CD14-positive monocyte (primary cell): ENCODE measurements around the gene KAZN. TPM values are rescaled to one million over a fixed set of nuclear protein-coding genes. Genes with fewer than 3 reads are reported as not detected.

ENCODE experiments used
- DNase-seq, 3 donors: peaks; one replicate each; pipeline ENCODE4 v3.0.0-alpha.2; 2011 to 2022
- H2AFZ ChIP-seq: 2 replicates; pipeline ENCODE4 v1.6.0; 2012; ENCODE audit warnings: mild to moderate bottlenecking, low read depth, low read length, inconsistent platforms; ENCODE audit not compliant: insufficient read depth, poor library complexity, severe bottlenecking
- H3K27ac ChIP-seq, 2 donors: 1 replicate in 1 of 2; 2 replicates in 1 of 2; pipeline ENCODE4 v1.5.1; 2012 to 2013; ENCODE audit warnings: low read length in 2 of 2, control low read depth in 1 of 2, inconsistent platforms in 1 of 2, low read depth in 1 of 2, mild to moderate bottlenecking in 1 of 2
- H3K27me3 ChIP-seq, 2 donors: one replicate each; pipeline versions ENCODE4 v1.6.0 to v1.6.1; 2011 to 2013; ENCODE audit warnings: low read length in 2 of 2; ENCODE audit not compliant: control insufficient read depth in 2 of 2, insufficient read depth in 2 of 2
- H3K36me3 ChIP-seq, 2 donors: replicated peaks in 1 of 2; 1 replicate in 1 of 2; 2 replicates in 1 of 2; pipeline versions ENCODE4 v1.5.1 to v1.6.1; 2012 to 2013; ENCODE audit warnings: low read length in 2 of 2, control low read depth in 1 of 2, inconsistent platforms in 1 of 2, mild to moderate bottlenecking in 1 of 2; ENCODE audit not compliant: insufficient read depth in 2 of 2, control insufficient read depth in 1 of 2
- H3K4me1 ChIP-seq, 2 donors: 1 replicate in 1 of 2; 2 replicates in 1 of 2; pipeline versions ENCODE4 v1.5.1 to v1.6.1; 2012 to 2013; ENCODE audit warnings: low read length in 2 of 2, control low read depth in 1 of 2, inconsistent platforms in 1 of 2, mild to moderate bottlenecking in 1 of 2, moderate library complexity in 1 of 2; ENCODE audit not compliant: insufficient read depth in 2 of 2, control insufficient read depth in 1 of 2
- H3K4me2 ChIP-seq: replicated peaks from 2 replicates; pipeline ENCODE3; 2012; ENCODE audit warnings: low read length, moderate library complexity, mild to moderate bottlenecking; ENCODE audit not compliant: poor library complexity, severe bottlenecking; ENCODE audit errors: extremely low read depth
- H3K4me3 ChIP-seq, 3 experiments: fragments of 200-600 bp in 1 of 3; sonication (generic) in 1 of 3; replicated peaks in 1 of 3; 1 replicate in 2 of 3; 2 replicates in 1 of 3; pipeline ENCODE4 v1.5.1; 2011 to 2013; ENCODE audit warnings: low read length in 3 of 3, mild to moderate bottlenecking in 3 of 3, control low read depth in 2 of 3, low read depth in 2 of 3, inconsistent platforms in 1 of 3, moderate library complexity in 1 of 3
- H3K79me2 ChIP-seq: 2 replicates; pipeline ENCODE4 v1.6.0; 2012; ENCODE audit warnings: mild to moderate bottlenecking, control low read depth, inconsistent platforms, low read length, moderate library complexity; ENCODE audit not compliant: insufficient read depth
- H3K9ac ChIP-seq: 2 replicates; pipeline ENCODE4 v1.6.0; 2017; ENCODE audit warnings: low read length, mild to moderate bottlenecking; ENCODE audit not compliant: insufficient read depth, poor library complexity, severe bottlenecking
- H3K9me3 ChIP-seq, 2 donors: replicated peaks in 1 of 2; 1 replicate in 1 of 2; 2 replicates in 1 of 2; pipeline versions ENCODE4 v1.5.1 to v1.6.1; 2012 to 2013; ENCODE audit warnings: low read length in 2 of 2, control low read depth in 1 of 2; ENCODE audit not compliant: control insufficient read depth in 1 of 2, insufficient read depth in 1 of 2
- H4K20me1 ChIP-seq: 2 replicates; pipeline ENCODE4 v1.6.0; 2012; ENCODE audit warnings: mild to moderate bottlenecking, low read length, control low read depth, moderate library complexity; ENCODE audit not compliant: insufficient read depth
- H3K27ac Mint-ChIP-seq, 7 donors: one replicate each; pipeline ENCODE4 v1.8.0; 2020; ENCODE audit warnings: mild to moderate bottlenecking in 7 of 7, mixed read lengths in 7 of 7, moderate library complexity in 6 of 7, inconsistent platforms in 2 of 7
- H3K27me3 Mint-ChIP-seq, 3 donors: one replicate each; pipeline ENCODE4 v1.8.0; 2021 to 2022; ENCODE audit warnings: low read depth in 3 of 3, mild to moderate bottlenecking in 3 of 3, mixed read lengths in 3 of 3, moderate library complexity in 3 of 3, inconsistent platforms in 1 of 3
- H3K36me3 Mint-ChIP-seq, 2 donors: one replicate each; pipeline ENCODE4 v1.8.0; 2020; ENCODE audit warnings: mixed read lengths in 2 of 2, inconsistent platforms in 1 of 2, mild to moderate bottlenecking in 1 of 2
- H3K4me1 Mint-ChIP-seq: one replicate; pipeline ENCODE4 v1.8.0; 2020; ENCODE audit warnings: mild to moderate bottlenecking, mixed read lengths
- H3K4me3 Mint-ChIP-seq, 2 donors: one replicate each; pipeline ENCODE4 v1.8.0; 2020; ENCODE audit warnings: mild to moderate bottlenecking in 2 of 2, mixed read lengths in 2 of 2, moderate library complexity in 1 of 2
- H3K9me3 Mint-ChIP-seq, 7 donors: one replicate each; pipeline ENCODE4 v1.8.0; 2020 to 2022; ENCODE audit warnings: mixed read lengths in 7 of 7, mild to moderate bottlenecking in 6 of 7, moderate library complexity in 6 of 7, inconsistent platforms in 2 of 7
- CTCF ChIP-seq: fragments of 200-600 bp; IDR thresholded peaks from one replicate; pipeline ENCODE4 v1.8.0; 2022; ENCODE audit warnings: antibody characterized with exemption, mild to moderate bottlenecking
- WGBS: methylation state at CpG from one replicate; pipeline ENCODE4 v1.1.5; 2013; ENCODE audit warnings: missing lambda C conversion rate; ENCODE audit not compliant: insufficient coverage; 5-methylcytosine and 5-hydroxymethylcytosine counted together
- intact Hi-C, 2 donors: fragments of 100-400 bp; cut with micrococcal nuclease; formaldehyde crosslinking; loops; one replicate each; pipeline versions ENCODE4 v1.15.0 to v1.15.1; 2023
- polyA plus RNA-seq, 3 donors: library from polyadenylated mRNA; depleted of rRNA in 1 of 3; unstranded in 2 of 3; stranded (reverse) in 1 of 3; fragments of 300-500 nt in 2 of 3; fragments of >200 nt in 1 of 3; fragmentation: Illumina TruSeq in 2 of 3; gene quantifications; 1 replicate in 2 of 3; 2 replicates in 1 of 3; pipeline ENCODE4 v1.2.3, GENCODE V29; 2012 to 2021

Gene KAZN
- polyA plus RNA-seq, 3 donors, result not detected

GRCh38 chr1:15070145-15070748 lies 471.8 kb downstream of the KAZN start:
- Mint-ChIP-seq H3K36me3 (no peaks in the 10 kb centered on the region), H3K4me1 (no peaks in the 10 kb centered on the region), H3K27ac (no peak overlapping the region), H3K27me3 (peaks cover 0 to 4% (median 2%) of the 10 kb centered on the region in 3 donors), H3K4me3 (no peak overlapping the region), H3K9me3 (peaks cover 0 to 2% (median 0%) of the 10 kb centered on the region in 7 donors)
- TF ChIP-seq CTCF, result no peak
- Histone ChIP-seq H3K4me1 (no peaks in the 10 kb centered on the region), H4K20me1 (no peaks in the 10 kb centered on the region), H3K9me3 (no peaks in the 10 kb centered on the region), H3K79me2 (no peaks in the 10 kb centered on the region), H3K9ac (no peak overlapping the region), H3K36me3 (no peaks in the 10 kb centered on the region), H3K4me2 (no peak overlapping the region), H2AFZ (no peak overlapping the region), H3K4me3 (no peak overlapping the region), H3K27me3 (no peaks in the 10 kb centered on the region), H3K27ac (no peak overlapping the region)
- WGBS, result 98% methylated on average over 14 of the region's 14 CpGs
- DNase-seq, result no peak
- intact Hi-C loops, result no loop called here

- no peak overlapping the region for H3K27ac Mint-ChIP-seq
- no peaks in the 10 kb centered on the region for H3K9me3 Mint-ChIP-seq
- WGBS, result 95% methylated on average over 4 of the region's 6 CpGs
- H3K36me3 ChIP-seq, result no peaks in the 10 kb centered on the region
- no peak overlapping the region for H3K4me2 ChIP-seq
- H4K20me1 ChIP-seq, result no peaks in the 10 kb centered on the region
- no peak overlapping the region for H3K27ac ChIP-seq
- no peaks in the 10 kb centered on the region for H3K4me1 ChIP-seq
- H3K4me3 ChIP-seq, result no peak overlapping the region
- H3K36me3 Mint-ChIP-seq, result no peaks in the 10 kb centered on the region
- no peak for DNase-seq
- H3K79me2 ChIP-seq, result no peaks in the 10 kb centered on the region
- H3K9me3 ChIP-seq, result no peaks in the 10 kb centered on the region
- TF ChIP-seq CTCF, result no peak
- no peak overlapping the region for H2AFZ ChIP-seq
- no peaks in the 10 kb centered on the region for H3K4me1 Mint-ChIP-seq
- no peaks in the 10 kb centered on the region for H3K27me3 ChIP-seq
- peaks cover 0 to 3% (median 2%) of the 10 kb centered on the region in 3 donors for H3K27me3 Mint-ChIP-seq
- intact Hi-C loops, result no loop called here
- H3K4me3 Mint-ChIP-seq, result no peak overlapping the region
- H3K9ac ChIP-seq, result no peak overlapping the region
Observed at GRCh38 chr1:15071936-15072335, 473.5 kb downstream of the KAZN start.
